ENCODE measurements around the gene UFM1.
A peak's percentile ranks its signal among the peaks of the same experiment; 100 is the strongest.
"Not testable (repeated sequence)": the region's sequence is repeated elsewhere in the genome, so short reads cannot be mapped to it uniquely, and the experiment has no call there.

Gene UFM1

DNA sequence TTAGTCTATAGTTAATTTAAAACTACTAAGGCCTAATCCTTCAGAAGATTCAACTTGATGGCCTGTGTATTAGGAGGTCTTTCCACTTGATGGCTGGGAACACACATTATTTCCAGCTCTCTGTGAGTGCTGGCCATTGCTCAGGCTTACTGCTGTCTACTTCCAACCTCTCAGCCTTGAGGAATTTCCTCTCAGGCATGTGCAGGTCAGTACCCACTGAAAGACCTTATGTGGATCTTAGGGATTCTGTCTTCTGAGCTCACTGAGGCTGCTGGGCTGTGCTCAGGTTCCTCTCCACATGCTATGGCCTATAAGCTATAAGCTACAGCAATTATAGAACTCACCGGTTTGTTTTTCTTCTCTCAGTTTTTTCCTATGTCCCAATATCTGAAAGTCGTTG lies 11.6 kb upstream of the UFM1 start:
- H3K27ac ChIP-seq (ENCODE audit: low read depth, low read length): no peak overlapping the region
- H3K9ac ChIP-seq (ENCODE audit: low read depth, low read length): no peak overlapping the region
- H3K36me3 ChIP-seq (ENCODE audit: control insufficient read depth, insufficient read depth, low read length): no peaks in the 10 kb centered on the region
- no peak overlapping the region for H3K4me3 ChIP-seq (ENCODE audit: low read depth, low read length)
- H3K4me1 ChIP-seq (ENCODE audit: control insufficient read depth, insufficient read depth, low read length): peaks cover 28% of the 10 kb centered on the region
- no peaks in the 10 kb centered on the region for H3K27me3 ChIP-seq (ENCODE audit: control insufficient read depth, insufficient read depth, low read length)
- H3K9me3 ChIP-seq (ENCODE audit: control insufficient read depth, insufficient read depth, low read length): no peaks in the 10 kb centered on the region

DNA sequence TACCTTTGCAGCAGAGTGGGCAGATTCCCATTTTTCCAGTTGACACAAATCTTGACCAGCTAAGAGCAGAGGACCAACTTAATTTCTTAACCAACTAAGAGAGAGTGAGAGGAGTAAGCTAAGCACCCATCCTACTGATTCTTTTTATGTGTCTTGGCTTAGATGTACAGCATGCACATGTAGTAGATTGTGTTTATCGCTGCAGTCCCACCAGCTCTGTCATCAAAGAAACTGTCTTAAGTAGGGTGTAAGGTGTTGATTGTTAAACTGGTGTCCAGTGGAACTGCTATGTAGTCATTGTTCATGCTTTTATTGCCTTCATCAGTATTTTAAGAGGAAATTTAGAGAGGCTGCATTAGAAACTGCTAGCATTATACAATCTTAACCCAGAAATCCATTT lies 9.0 kb upstream of the UFM1 start:
- H3K27me3 ChIP-seq (ENCODE audit: control insufficient read depth, insufficient read depth, low read length): no peaks in the 10 kb centered on the region
- no peak overlapping the region for H3K9ac ChIP-seq (ENCODE audit: low read depth, low read length)
- H3K4me3 ChIP-seq (ENCODE audit: low read depth, low read length): no peak overlapping the region
- no peaks in the 10 kb centered on the region for H3K9me3 ChIP-seq (ENCODE audit: control insufficient read depth, insufficient read depth, low read length)
- H3K36me3 ChIP-seq (ENCODE audit: control insufficient read depth, insufficient read depth, low read length): no peaks in the 10 kb centered on the region
- no peak overlapping the region for H3K27ac ChIP-seq (ENCODE audit: low read depth, low read length)
- peaks cover 21% of the 10 kb centered on the region for H3K4me1 ChIP-seq (ENCODE audit: control insufficient read depth, insufficient read depth, low read length)

DNA sequence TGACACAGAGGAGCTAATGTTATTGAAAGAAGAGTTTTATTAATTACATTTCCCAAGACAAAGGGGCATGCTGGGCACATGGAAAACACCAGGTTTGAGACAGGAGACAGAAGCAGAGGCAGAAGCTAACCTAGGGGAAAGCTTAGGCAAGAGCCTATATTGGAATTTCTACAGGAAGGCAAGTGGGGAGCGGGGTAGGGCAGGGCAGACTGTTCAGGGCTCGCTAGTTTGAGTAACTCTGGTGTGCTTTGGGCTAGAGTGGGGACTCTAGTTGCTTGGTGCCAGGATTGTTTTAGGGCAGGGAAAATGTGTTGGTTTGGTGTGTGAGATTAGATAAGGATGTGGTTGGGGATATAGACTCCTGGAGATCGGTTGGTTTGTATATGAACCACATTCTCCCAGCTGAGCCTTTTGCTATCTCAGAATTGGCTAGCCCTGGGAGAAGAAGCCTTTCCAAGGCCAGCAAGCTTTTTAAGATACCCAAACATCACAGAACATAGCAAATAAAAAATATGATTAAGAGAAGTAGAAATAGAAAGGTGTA lies 8.4 kb upstream of the UFM1 start:
- H3K27ac ChIP-seq (ENCODE audit: low read depth, low read length): no peak overlapping the region
- H3K27me3 ChIP-seq (ENCODE audit: control insufficient read depth, insufficient read depth, low read length): no peaks in the 10 kb centered on the region
- H3K4me3 ChIP-seq (ENCODE audit: low read depth, low read length): no peak overlapping the region
- H3K9ac ChIP-seq (ENCODE audit: low read depth, low read length): no peak overlapping the region
- H3K4me1 ChIP-seq (ENCODE audit: control insufficient read depth, insufficient read depth, low read length): peaks cover 20% of the 10 kb centered on the region
- H3K36me3 ChIP-seq (ENCODE audit: control insufficient read depth, insufficient read depth, low read length): no peaks in the 10 kb centered on the region
- H3K9me3 ChIP-seq (ENCODE audit: control insufficient read depth, insufficient read depth, low read length): no peaks in the 10 kb centered on the region

GRCh38 chr13:38346764-38347163 lies 2.9 kb upstream of the UFM1 start:
- Histone ChIP-seq H3K9ac (ENCODE audit: low read depth, low read length) (no peak overlapping the region), H3K36me3 (ENCODE audit: control insufficient read depth, insufficient read depth, low read length) (peaks cover 8% of the 10 kb centered on the region), H3K27ac (ENCODE audit: low read depth, low read length) (peak overlapping the region; percentile 56), H3K27me3 (ENCODE audit: control insufficient read depth, insufficient read depth, low read length) (no peaks in the 10 kb centered on the region), H3K4me3 (ENCODE audit: low read depth, low read length) (peak overlapping the region; percentile 24; the same call in 1 of the 2 replicates), H3K9me3 (ENCODE audit: control insufficient read depth, insufficient read depth, low read length) (no peaks in the 10 kb centered on the region), H3K4me1 (ENCODE audit: control insufficient read depth, insufficient read depth, low read length) (peaks cover 39% of the 10 kb centered on the region)

GRCh38 chr13:38348861-38349389 lies 726 bp upstream of the UFM1 start:
- no peak overlapping the region for H3K9ac ChIP-seq (ENCODE audit: low read depth, low read length)

GRCh38 chr13:38350114-38350617 lies 515 bp downstream of the UFM1 start:
- Histone ChIP-seq H3K4me1 (ENCODE audit: control insufficient read depth, insufficient read depth, low read length) (peaks cover 39% of the 10 kb centered on the region), H3K9me3 (ENCODE audit: control insufficient read depth, insufficient read depth, low read length) (no peaks in the 10 kb centered on the region), H3K27ac (ENCODE audit: low read depth, low read length) (peak overlapping the region; percentile 84), H3K36me3 (ENCODE audit: control insufficient read depth, insufficient read depth, low read length) (peaks cover 32% of the 10 kb centered on the region), H3K4me3 (ENCODE audit: low read depth, low read length) (peak overlapping the region; percentile 95), H3K9ac (ENCODE audit: low read depth, low read length) (peak overlapping the region; percentile 89), H3K27me3 (ENCODE audit: control insufficient read depth, insufficient read depth, low read length) (no peaks in the 10 kb centered on the region)

More at GRCh38 chr13:38348861-38349389, 726 bp upstream of the UFM1 start:
- peak overlapping the region; percentile 62 for H3K27ac ChIP-seq (ENCODE audit: low read depth, low read length)
- no peaks in the 10 kb centered on the region for H3K9me3 ChIP-seq (ENCODE audit: control insufficient read depth, insufficient read depth, low read length)
- H3K4me3 ChIP-seq (ENCODE audit: low read depth, low read length): peak overlapping the region; percentile 95
- H3K4me1 ChIP-seq (ENCODE audit: control insufficient read depth, insufficient read depth, low read length): peaks cover 39% of the 10 kb centered on the region
- peaks cover 19% of the 10 kb centered on the region for H3K36me3 ChIP-seq (ENCODE audit: control insufficient read depth, insufficient read depth, low read length)
- H3K27me3 ChIP-seq (ENCODE audit: control insufficient read depth, insufficient read depth, low read length): no peaks in the 10 kb centered on the region

DNA sequence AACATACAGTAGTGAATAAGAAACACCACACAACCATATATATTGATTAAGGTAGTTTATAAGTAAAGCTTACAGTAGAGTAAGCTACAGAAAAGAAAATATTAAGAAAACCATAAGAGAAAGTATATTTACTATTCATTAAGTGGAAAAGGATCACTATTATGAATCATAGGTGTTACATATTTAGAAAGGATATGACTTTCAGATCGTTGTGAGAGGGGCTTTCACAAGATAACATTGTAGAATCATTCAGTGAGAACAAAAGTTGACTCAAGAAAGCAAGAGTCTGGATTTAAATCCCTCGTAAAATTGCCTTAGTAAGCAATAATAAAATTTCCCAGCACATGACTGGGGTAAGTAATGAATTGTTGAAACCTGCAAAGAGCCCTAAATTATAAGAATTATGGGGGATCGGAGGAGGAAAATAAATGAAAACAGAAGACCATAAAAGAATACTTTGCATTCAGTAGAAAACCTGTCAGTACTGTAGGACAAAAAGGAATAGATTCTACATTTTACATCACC lies 6.0 kb downstream of the UFM1 start:
- Histone ChIP-seq H3K36me3 (ENCODE audit: control insufficient read depth, insufficient read depth, low read length) (peaks cover 82% of the 10 kb centered on the region), H3K9ac (ENCODE audit: low read depth, low read length) (no peak overlapping the region), H3K27me3 (ENCODE audit: control insufficient read depth, insufficient read depth, low read length) (no peaks in the 10 kb centered on the region), H3K27ac (ENCODE audit: low read depth, low read length) (no peak overlapping the region), H3K9me3 (ENCODE audit: control insufficient read depth, insufficient read depth, low read length) (no peaks in the 10 kb centered on the region), H3K4me1 (ENCODE audit: control insufficient read depth, insufficient read depth, low read length) (peaks cover 5% of the 10 kb centered on the region), H3K4me3 (ENCODE audit: low read depth, low read length) (no peak overlapping the region)

- peaks cover 92% of the 10 kb centered on the region for H3K36me3 ChIP-seq (ENCODE audit: control insufficient read depth, insufficient read depth, low read length)
- no peak overlapping the region for H3K4me3 ChIP-seq (ENCODE audit: low read depth, low read length)
- H3K4me1 ChIP-seq (ENCODE audit: control insufficient read depth, insufficient read depth, low read length): no peaks in the 10 kb centered on the region
- no peaks in the 10 kb centered on the region for H3K27me3 ChIP-seq (ENCODE audit: control insufficient read depth, insufficient read depth, low read length)
- no peak overlapping the region for H3K9ac ChIP-seq (ENCODE audit: low read depth, low read length)
- H3K27ac ChIP-seq (ENCODE audit: low read depth, low read length): no peak overlapping the region
- no peaks in the 10 kb centered on the region for H3K9me3 ChIP-seq (ENCODE audit: control insufficient read depth, insufficient read depth, low read length)
Observed at GRCh38 chr13:38358684-38359083, 9.0 kb downstream of the UFM1 start.

DNA sequence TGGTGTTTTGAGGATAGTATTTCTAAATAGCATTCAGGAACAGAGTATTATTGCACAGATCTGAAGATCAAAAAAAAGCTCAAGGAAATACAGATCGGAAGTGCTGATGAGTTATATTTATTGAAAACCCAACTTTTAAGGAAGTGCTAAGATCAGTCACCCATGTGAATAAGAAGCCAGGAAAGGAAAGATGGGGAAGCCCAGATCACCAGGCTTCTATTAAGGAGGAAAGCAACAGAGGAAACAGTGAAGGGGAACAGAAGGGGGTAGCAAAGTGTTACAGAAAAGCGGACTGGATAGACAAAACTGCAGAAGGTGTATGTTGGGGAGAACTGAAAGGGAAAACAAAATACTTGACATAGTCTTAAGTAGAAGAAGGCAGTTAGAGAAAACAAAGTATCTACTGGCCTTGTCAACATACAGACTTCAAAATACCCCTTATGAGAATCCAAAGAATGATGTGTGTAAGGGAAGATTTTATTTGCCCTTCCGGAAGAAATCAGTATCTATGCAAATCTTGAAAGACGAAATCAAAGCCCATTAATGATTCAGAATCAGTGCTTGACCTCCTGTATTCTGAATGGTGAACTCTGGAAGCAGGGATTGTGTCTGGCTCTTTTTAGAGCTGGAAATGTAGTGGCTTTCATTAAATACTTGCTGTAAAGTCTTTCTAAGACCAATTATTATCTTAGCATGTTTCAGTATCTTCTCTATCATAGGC lies 12.1 kb downstream of the UFM1 start:
- peaks cover 62% of the 10 kb centered on the region for H3K36me3 ChIP-seq (ENCODE audit: control insufficient read depth, insufficient read depth, low read length)
- H3K4me1 ChIP-seq (ENCODE audit: control insufficient read depth, insufficient read depth, low read length): peaks cover 6% of the 10 kb centered on the region
- no peak overlapping the region for H3K4me3 ChIP-seq (ENCODE audit: low read depth, low read length)

DNA sequence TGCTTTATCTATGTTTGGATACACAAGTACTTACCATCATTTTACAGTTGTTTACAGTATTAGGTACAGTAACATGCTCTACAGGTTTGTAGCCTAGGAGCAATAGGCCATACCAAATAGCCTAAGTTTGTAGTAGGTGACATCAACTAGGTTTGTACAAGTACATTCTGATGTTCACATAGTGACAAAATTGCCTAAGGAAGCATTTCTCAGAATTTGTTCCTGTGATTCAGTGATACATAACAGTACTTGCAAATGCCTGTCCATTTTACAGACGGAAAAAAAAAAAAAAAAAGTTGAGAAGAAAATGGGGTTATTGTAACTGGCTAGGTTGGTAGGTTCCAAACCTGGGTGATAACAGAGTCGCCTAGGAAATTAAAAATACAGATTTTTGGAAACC lies 13.6 kb downstream of the UFM1 start:
- H3K27ac ChIP-seq (ENCODE audit: low read depth, low read length): no peak overlapping the region

More for the DNA sequence above, 12.1 kb downstream of the UFM1 start:
- Histone ChIP-seq H3K27me3 (ENCODE audit: control insufficient read depth, insufficient read depth, low read length) (no peaks in the 10 kb centered on the region), H3K9ac (ENCODE audit: low read depth, low read length) (no peak overlapping the region), H3K27ac (ENCODE audit: low read depth, low read length) (no peak overlapping the region), H3K9me3 (ENCODE audit: control insufficient read depth, insufficient read depth, low read length) (no peaks in the 10 kb centered on the region)

DNA sequence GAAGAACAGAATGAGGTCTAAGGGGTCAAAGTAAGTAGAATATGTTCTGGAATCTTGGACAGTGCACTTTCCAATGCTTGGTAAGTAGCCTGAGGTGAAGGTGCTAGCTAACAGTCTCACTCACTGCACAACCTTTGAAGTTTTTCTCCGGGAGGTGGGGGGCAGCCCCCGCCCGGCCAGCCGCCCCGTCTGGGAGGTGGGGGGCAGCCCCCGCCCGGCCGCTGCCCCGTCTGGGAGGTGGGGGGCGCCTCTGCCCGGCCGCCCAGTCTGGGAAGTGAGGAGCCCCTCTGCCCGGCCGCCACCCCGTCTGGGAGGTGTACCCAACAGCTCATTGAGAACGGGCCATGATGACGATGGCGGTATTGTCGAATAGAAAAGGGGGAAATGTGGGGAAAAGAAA lies 14.1 kb downstream of the UFM1 start:
- H3K9me3 ChIP-seq (ENCODE audit: control insufficient read depth, insufficient read depth, low read length); H3K4me1 ChIP-seq (ENCODE audit: control insufficient read depth, insufficient read depth, low read length); H3K9ac ChIP-seq (ENCODE audit: low read depth, low read length); H3K4me3 ChIP-seq (ENCODE audit: low read depth, low read length); H3K27ac ChIP-seq (ENCODE audit: low read depth, low read length); H3K27me3 ChIP-seq (ENCODE audit: control insufficient read depth, insufficient read depth, low read length): not testable (repeated sequence)
- H3K36me3 ChIP-seq (ENCODE audit: control insufficient read depth, insufficient read depth, low read length): peaks cover 44% of the 10 kb centered on the region

More for the DNA sequence above, 13.6 kb downstream of the UFM1 start:
- H3K36me3 ChIP-seq (ENCODE audit: control insufficient read depth, insufficient read depth, low read length): peaks cover 48% of the 10 kb centered on the region
- peaks cover 6% of the 10 kb centered on the region for H3K4me1 ChIP-seq (ENCODE audit: control insufficient read depth, insufficient read depth, low read length)
- H3K9ac ChIP-seq (ENCODE audit: low read depth, low read length): no peak overlapping the region
- no peak overlapping the region for H3K4me3 ChIP-seq (ENCODE audit: low read depth, low read length)
- no peaks in the 10 kb centered on the region for H3K27me3 ChIP-seq (ENCODE audit: control insufficient read depth, insufficient read depth, low read length)
- H3K9me3 ChIP-seq (ENCODE audit: control insufficient read depth, insufficient read depth, low read length): no peaks in the 10 kb centered on the region
